ENCODE results near the gene SGPL1. TPM values are rescaled to one million over a fixed set of nuclear protein-coding genes. Genes with fewer than 3 reads are reported as not detected.

Gene SGPL1
- total and polyA plus RNA-seq, 3 experiments from 2014 or later: 17.8 to 64.4 (median 64.3) TPM

- Mint-ChIP-seq H3K27ac (no peak overlapping the region), H3K9me3 (peaks cover 0 to 4% (median 0%) of the 10 kb centered on the region in 5 donors), H3K27me3 (peaks cover 9 to 10% of the 10 kb centered on the region in 2 donors), H3K4me1 (no peaks in the 10 kb centered on the region), H3K4me3 (no peak overlapping the region), H3K36me3 (no peaks in the 10 kb centered on the region)
- Histone ChIP-seq H3K4me3 (ENCODE audit: low read length) (no peak overlapping the region), H3K27ac (ENCODE audit: low read depth, low read length) (no peak overlapping the region), H3K27me3 (ENCODE audit: insufficient read depth, low read length, poor library complexity, severe bottlenecking) (no peaks in the 10 kb centered on the region), H3K4me1 (ENCODE audit: insufficient read depth, low read length) (no peaks in the 10 kb centered on the region), H3K36me3 (ENCODE audit: insufficient read depth, low read length) (no peaks in the 10 kb centered on the region), H3K9me3 (ENCODE audit: low read length) (no peaks in the 10 kb centered on the region)
- DNase-seq: no peak
- ChIA-PET CTCF (no interaction called here), POLR2A (no interaction called here)
Observed at GRCh38 chr10:70912556-70912955, 96.8 kb downstream of the SGPL1 start.

GRCh38 chr10:70913191-70913892 is 97.6 kb downstream of the SGPL1 start:
- no peak overlapping the region for H3K4me3 ChIP-seq (ENCODE audit: low read length)
- Mint-ChIP-seq H3K36me3 (no peaks in the 10 kb centered on the region), H3K27me3 (peaks cover 10 to 14% of the 10 kb centered on the region in 2 donors), H3K4me3 (no peak overlapping the region), H3K4me1 (no peaks in the 10 kb centered on the region), H3K9me3 (peaks cover 0 to 4% (median 0%) of the 10 kb centered on the region in 5 donors), H3K27ac (peak overlapping the region in 1 of 8 donors; percentile 16)
- DNase-seq: no peak
- no peaks in the 10 kb centered on the region for H3K9me3 ChIP-seq (ENCODE audit: low read length)
- ChIA-PET POLR2A (no interaction called here), CTCF (no interaction called here)
- no peaks in the 10 kb centered on the region for H3K36me3 ChIP-seq (ENCODE audit: insufficient read depth, low read length)
- H3K4me1 ChIP-seq (ENCODE audit: insufficient read depth, low read length): no peaks in the 10 kb centered on the region
- no peaks in the 10 kb centered on the region for H3K27me3 ChIP-seq (ENCODE audit: insufficient read depth, low read length, poor library complexity, severe bottlenecking)
- H3K27ac ChIP-seq (ENCODE audit: low read depth, low read length): no peak overlapping the region

- no peak for DNase-seq
- no peaks in the 10 kb centered on the region for H3K4me1 ChIP-seq (ENCODE audit: insufficient read depth, low read length)
- no peak overlapping the region for H3K27ac ChIP-seq (ENCODE audit: low read depth, low read length)
- no peaks in the 10 kb centered on the region for H3K9me3 ChIP-seq (ENCODE audit: low read length)
- no peaks in the 10 kb centered on the region for H3K36me3 ChIP-seq (ENCODE audit: insufficient read depth, low read length)
- no peaks in the 10 kb centered on the region for H3K4me1 Mint-ChIP-seq
- no peaks in the 10 kb centered on the region for H3K27me3 ChIP-seq (ENCODE audit: insufficient read depth, low read length, poor library complexity, severe bottlenecking)
- H3K36me3 Mint-ChIP-seq: no peaks in the 10 kb centered on the region
- no peak overlapping the region for H3K27ac Mint-ChIP-seq
- H3K4me3 Mint-ChIP-seq: no peak overlapping the region
- ChIA-PET CTCF (no interaction called here), POLR2A (no interaction called here)
- H3K9me3 Mint-ChIP-seq: peaks cover 0 to 4% (median 0%) of the 10 kb centered on the region in 5 donors
- H3K4me3 ChIP-seq (ENCODE audit: low read length): no peak overlapping the region
- H3K27me3 Mint-ChIP-seq: peaks cover 10 to 14% of the 10 kb centered on the region in 2 donors
Observed at GRCh38 chr10:70913893-70914240, 98.1 kb downstream of the SGPL1 start.

GRCh38 chr10:70914316-70914864 is 98.6 kb downstream of the SGPL1 start:
- Histone ChIP-seq H3K27me3 (ENCODE audit: insufficient read depth, low read length, poor library complexity, severe bottlenecking) (no peaks in the 10 kb centered on the region), H3K27ac (ENCODE audit: low read depth, low read length) (no peak overlapping the region), H3K4me1 (ENCODE audit: insufficient read depth, low read length) (no peaks in the 10 kb centered on the region), H3K4me3 (ENCODE audit: low read length) (no peak overlapping the region), H3K9me3 (ENCODE audit: low read length) (no peaks in the 10 kb centered on the region), H3K36me3 (ENCODE audit: insufficient read depth, low read length) (no peaks in the 10 kb centered on the region)
- Mint-ChIP-seq H3K36me3 (no peaks in the 10 kb centered on the region), H3K4me3 (no peak overlapping the region), H3K27me3 (peaks cover 7 to 15% of the 10 kb centered on the region in 2 donors), H3K4me1 (no peaks in the 10 kb centered on the region), H3K27ac (no peak overlapping the region), H3K9me3 (peaks cover 0 to 4% (median 0%) of the 10 kb centered on the region in 5 donors)
- POLR2A ChIA-PET: no interaction called here
- no peak for DNase-seq
- CTCF ChIA-PET: no interaction called here

- Histone ChIP-seq H3K27ac (ENCODE audit: low read depth, low read length) (no peak overlapping the region), H3K4me3 (ENCODE audit: low read length) (no peak overlapping the region), H3K27me3 (ENCODE audit: insufficient read depth, low read length, poor library complexity, severe bottlenecking) (no peaks in the 10 kb centered on the region), H3K36me3 (ENCODE audit: insufficient read depth, low read length) (no peaks in the 10 kb centered on the region), H3K4me1 (ENCODE audit: insufficient read depth, low read length) (no peaks in the 10 kb centered on the region), H3K9me3 (ENCODE audit: low read length) (no peaks in the 10 kb centered on the region)
- H3K4me1 Mint-ChIP-seq: no peaks in the 10 kb centered on the region
- POLR2A ChIA-PET: no interaction called here
- peaks cover 0 to 4% (median 0%) of the 10 kb centered on the region in 5 donors for H3K9me3 Mint-ChIP-seq
- H3K36me3 Mint-ChIP-seq: no peaks in the 10 kb centered on the region
- CTCF ChIA-PET: no interaction called here
- no peak overlapping the region for H3K4me3 Mint-ChIP-seq
- H3K27me3 Mint-ChIP-seq: peaks cover 6 to 21% of the 10 kb centered on the region in 2 donors
- no peak for DNase-seq
- no peak overlapping the region for H3K27ac Mint-ChIP-seq
Observed at GRCh38 chr10:70915206-70915605, 99.5 kb downstream of the SGPL1 start.

GRCh38 chr10:70915806-70916205 is 100.1 kb downstream of the SGPL1 start:
- peaks cover 5 to 21% of the 10 kb centered on the region in 2 donors for H3K27me3 Mint-ChIP-seq
- no peak overlapping the region for H3K4me3 Mint-ChIP-seq
- no peaks in the 10 kb centered on the region for H3K27me3 ChIP-seq (ENCODE audit: insufficient read depth, low read length, poor library complexity, severe bottlenecking)
- no peak for DNase-seq
- no peaks in the 10 kb centered on the region for H3K4me1 ChIP-seq (ENCODE audit: insufficient read depth, low read length)
- H3K27ac ChIP-seq (ENCODE audit: low read depth, low read length): no peak overlapping the region
- CTCF ChIA-PET: no interaction called here
- no peaks in the 10 kb centered on the region for H3K36me3 ChIP-seq (ENCODE audit: insufficient read depth, low read length)
- no peak overlapping the region for H3K4me3 ChIP-seq (ENCODE audit: low read length)
- no peaks in the 10 kb centered on the region for H3K36me3 Mint-ChIP-seq
- no peaks in the 10 kb centered on the region for H3K4me1 Mint-ChIP-seq
- H3K9me3 ChIP-seq (ENCODE audit: low read length): no peaks in the 10 kb centered on the region
- H3K27ac Mint-ChIP-seq: no peak overlapping the region
- H3K9me3 Mint-ChIP-seq: peaks cover 0 to 4% (median 0%) of the 10 kb centered on the region in 5 donors
- POLR2A ChIA-PET: no interaction called here

GRCh38 chr10:70916241-70916640 is 100.5 kb downstream of the SGPL1 start:
- Histone ChIP-seq H3K27ac (ENCODE audit: low read depth, low read length) (no peak overlapping the region), H3K9me3 (ENCODE audit: low read length) (no peaks in the 10 kb centered on the region), H3K27me3 (ENCODE audit: insufficient read depth, low read length, poor library complexity, severe bottlenecking) (no peaks in the 10 kb centered on the region), H3K4me1 (ENCODE audit: insufficient read depth, low read length) (no peaks in the 10 kb centered on the region), H3K4me3 (ENCODE audit: low read length) (no peak overlapping the region), H3K36me3 (ENCODE audit: insufficient read depth, low read length) (no peaks in the 10 kb centered on the region)
- H3K4me3 Mint-ChIP-seq: no peak overlapping the region
- ChIA-PET CTCF (no interaction called here), POLR2A (no interaction called here)
- H3K36me3 Mint-ChIP-seq: no peaks in the 10 kb centered on the region
- H3K27ac Mint-ChIP-seq: no peak overlapping the region
- no peaks in the 10 kb centered on the region for H3K4me1 Mint-ChIP-seq
- peaks cover 0 to 4% (median 0%) of the 10 kb centered on the region in 5 donors for H3K9me3 Mint-ChIP-seq
- DNase-seq: no peak
- H3K27me3 Mint-ChIP-seq: peaks cover 5 to 26% of the 10 kb centered on the region in 2 donors

- Mint-ChIP-seq H3K4me3 (no peak overlapping the region), H3K36me3 (no peaks in the 10 kb centered on the region), H3K4me1 (no peaks in the 10 kb centered on the region), H3K27me3 (peaks cover 9 to 33% of the 10 kb centered on the region in 2 donors), H3K9me3 (peaks cover 0 to 6% (median 0%) of the 10 kb centered on the region in 5 donors), H3K27ac (peak overlapping the region in 1 of 8 donors; percentile 14)
- DNase-seq: no peak
- H3K27ac ChIP-seq (ENCODE audit: low read depth, low read length): no peak overlapping the region
- ChIA-PET CTCF (interaction anchor here (1.1 kb wide), 1 partner anchor 8 kb away, joined by 3 read pairs; no protein-coding TSS in a partner anchor), POLR2A (no interaction called here)
- no peaks in the 10 kb centered on the region for H3K9me3 ChIP-seq (ENCODE audit: low read length)
- H3K36me3 ChIP-seq (ENCODE audit: insufficient read depth, low read length): no peaks in the 10 kb centered on the region
- no peaks in the 10 kb centered on the region for H3K27me3 ChIP-seq (ENCODE audit: insufficient read depth, low read length, poor library complexity, severe bottlenecking)
- no peaks in the 10 kb centered on the region for H3K4me1 ChIP-seq (ENCODE audit: insufficient read depth, low read length)
- no peak overlapping the region for H3K4me3 ChIP-seq (ENCODE audit: low read length)
Observed at GRCh38 chr10:70917226-70917625, 101.5 kb downstream of the SGPL1 start.
